H4 (cell line): ENCODE data around the gene TRIM28. TPM values are rescaled to one million over a fixed set of nuclear protein-coding genes. Genes with fewer than 3 reads are reported as not detected.
"Not testable (repeated sequence)": the region's sequence is repeated elsewhere in the genome, so short reads cannot be mapped to it uniquely, and the experiment has no call there.

Experiments used
- DNase-seq: peaks from one replicate; pipeline ENCODE4 v3.0.0-alpha.2; 2015; ENCODE audit warnings: low spot score
- total RNA-seq: library from RNA; depleted of rRNA; stranded (reverse); fragments of >200 nt; shearing (Covaris generic); gene quantifications from 2 replicates; pipeline ENCODE4 v1.2.3, GENCODE V29; 2014; rRNA removed

The TRIM28 gene
- 378 and 416 TPM in 2 replicates for total RNA-seq

DNA sequence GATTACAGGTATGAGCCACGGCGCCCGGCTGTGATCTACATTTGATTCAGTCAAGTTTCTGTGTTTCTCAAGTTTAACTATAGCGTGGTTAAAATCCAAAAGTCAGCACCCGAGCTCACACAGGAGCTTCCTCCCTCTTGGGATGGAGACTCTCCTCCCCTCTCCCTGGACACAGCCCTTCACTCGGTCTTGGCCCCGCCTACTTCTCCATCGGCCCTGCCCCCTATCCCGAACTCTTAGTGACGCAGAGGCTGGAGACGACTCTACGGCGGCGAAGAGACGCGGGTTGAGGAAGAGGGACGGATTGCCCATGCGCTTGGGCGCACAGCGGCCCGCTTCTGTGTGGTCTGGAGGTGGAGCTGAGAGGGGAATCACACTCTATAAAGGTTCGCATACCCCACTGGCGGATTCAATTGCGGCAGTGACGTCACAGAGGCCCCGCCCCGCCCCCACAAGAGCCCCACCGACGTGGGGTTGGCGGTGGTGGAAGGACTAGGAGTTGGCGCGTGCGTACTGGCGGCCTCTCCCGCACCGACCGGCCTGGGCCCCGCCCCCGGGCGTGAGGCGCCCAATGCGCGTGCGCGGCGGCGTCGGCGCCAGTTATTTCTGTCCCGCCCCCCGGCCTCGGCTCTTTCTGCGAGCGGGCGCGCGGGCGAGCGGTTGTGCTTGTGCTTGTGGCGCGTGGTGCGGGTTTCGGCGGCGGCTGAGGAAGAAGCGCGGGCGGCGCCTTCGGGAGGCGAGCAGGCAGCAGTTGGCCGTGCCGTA is at the start of gene TRIM28:
Gene TRIM28, plus strand, starts transcription at position 239 of the 765 bp plus-strand sequence. CDS start 694 bp downstream, outside the sequence.
- peak; percentile 100 for DNase-seq

DNA sequence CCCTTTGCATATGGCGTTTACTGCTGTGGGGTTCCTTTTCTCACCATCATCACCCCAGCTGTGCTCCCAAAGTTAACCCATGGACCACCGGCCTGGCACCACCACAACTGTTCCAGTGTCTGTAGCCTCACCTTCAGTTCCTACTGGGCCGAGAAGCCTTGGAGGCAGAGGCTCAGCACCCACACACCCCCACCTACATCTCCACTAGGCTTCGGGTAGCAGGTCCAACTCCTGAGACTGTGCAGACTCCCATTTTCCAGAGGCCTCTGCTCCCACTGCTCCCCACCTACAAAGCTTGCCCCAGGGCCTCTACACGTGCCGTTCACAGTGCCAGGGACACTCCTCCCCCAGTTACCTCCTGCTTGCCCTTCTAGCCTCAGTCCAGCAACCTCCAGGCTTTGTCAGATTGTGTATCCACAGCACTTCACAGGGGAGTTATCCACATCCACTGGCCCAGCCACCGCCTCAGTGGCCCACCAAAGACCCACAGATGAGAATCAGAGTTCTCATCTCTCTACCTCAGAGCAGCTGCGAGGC is 46.2 kb upstream of the TRIM28 start:
- no peak for DNase-seq

DNA sequence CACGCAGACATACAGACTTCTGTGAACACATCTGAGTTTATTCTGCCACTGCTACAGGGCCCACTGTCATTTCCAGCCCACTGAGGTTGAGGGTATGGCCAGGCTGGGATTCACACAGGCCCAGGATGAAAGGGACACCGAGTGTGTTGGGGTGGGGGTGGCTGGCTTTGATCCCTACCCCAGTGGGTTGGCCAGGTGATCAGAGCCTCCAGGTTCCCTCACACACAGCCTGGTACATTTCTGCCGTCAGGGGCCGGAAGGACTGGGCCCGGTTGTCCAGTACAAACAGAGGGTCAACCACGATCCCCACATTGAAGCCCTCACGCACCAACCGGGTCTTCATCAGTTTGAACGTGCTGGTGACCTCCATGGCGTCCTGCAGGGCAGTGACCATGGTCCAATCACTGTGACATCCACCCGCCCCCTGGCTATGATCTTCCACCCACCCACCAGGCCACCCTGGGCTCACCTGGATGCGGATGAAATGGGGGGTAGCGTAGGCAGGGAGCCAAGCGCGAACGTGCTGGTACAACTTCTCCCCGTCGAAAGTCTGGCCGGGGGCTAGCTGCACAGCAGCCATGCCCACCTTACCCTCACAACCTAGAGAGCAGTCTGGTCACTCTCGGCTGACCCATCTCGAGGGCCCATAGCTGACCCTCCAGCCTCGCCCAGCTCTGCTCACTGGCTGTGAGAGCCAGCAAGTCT is 45.4 kb upstream of the TRIM28 start:
- DNase-seq: no peak

DNA sequence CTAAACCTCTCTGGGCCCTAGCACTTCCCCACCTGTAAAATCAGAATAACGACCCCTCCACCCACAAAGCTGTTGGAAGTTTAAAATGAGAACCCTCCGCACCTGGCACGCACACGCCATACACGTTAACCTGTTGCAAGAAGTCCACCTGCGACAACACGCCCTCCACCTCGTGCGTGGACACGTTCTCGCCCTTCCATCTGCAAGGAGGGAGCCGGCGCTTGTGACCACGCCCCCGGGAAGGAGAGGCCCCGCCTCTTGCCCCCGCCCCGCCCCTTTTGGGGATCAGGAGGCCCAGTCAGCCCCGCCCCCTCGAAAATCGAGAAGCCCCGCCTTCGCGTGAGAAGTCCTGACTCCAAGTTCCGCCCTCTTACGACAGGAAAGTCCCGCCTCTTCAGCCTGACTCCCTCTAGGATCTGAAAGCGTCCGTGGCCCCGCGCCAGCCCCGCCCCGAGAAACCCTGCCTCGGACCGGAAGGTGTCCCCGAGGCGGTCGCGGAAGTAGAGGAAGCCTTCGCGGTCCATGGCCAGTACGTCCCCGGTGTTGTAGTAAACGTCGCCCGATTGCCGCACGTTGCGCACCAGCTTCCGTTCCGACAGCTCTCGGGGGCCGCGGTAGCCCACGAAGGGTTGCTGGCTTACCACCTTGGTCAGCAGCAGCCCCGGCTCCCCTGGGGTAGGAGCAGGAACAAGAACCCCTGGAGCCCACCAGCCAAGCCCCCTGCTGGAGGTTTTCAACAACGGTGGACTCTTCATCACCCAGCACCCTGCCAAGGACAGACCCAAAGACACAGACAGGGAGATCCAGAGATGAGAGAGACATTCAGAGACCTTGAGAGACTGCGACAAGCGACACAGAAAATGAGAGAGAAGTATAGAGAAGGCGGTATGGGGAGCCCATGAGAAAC is 44.6 kb upstream of the TRIM28 start:
- peak; percentile 99 for DNase-seq

DNA sequence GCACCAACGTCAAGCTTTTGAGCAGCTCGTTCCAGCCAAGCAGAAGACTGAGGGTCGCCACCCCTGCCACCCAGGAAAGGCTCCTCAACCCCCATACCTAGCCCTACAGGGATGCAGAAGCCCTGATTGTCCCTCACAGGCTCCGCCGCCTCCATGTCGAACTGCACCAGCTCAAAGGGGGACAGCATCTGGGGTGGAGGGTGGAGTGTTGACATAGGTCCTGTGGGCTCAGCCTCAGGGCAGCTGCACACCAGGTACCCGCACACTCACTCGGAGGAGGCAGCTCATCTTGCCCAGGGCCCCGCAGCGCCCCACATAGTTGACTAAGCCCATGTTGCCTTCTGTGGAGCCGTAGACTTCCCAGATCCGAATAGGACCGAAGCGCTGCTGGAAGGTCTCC is 43.6 kb upstream of the TRIM28 start:
- no peak for DNase-seq

DNA sequence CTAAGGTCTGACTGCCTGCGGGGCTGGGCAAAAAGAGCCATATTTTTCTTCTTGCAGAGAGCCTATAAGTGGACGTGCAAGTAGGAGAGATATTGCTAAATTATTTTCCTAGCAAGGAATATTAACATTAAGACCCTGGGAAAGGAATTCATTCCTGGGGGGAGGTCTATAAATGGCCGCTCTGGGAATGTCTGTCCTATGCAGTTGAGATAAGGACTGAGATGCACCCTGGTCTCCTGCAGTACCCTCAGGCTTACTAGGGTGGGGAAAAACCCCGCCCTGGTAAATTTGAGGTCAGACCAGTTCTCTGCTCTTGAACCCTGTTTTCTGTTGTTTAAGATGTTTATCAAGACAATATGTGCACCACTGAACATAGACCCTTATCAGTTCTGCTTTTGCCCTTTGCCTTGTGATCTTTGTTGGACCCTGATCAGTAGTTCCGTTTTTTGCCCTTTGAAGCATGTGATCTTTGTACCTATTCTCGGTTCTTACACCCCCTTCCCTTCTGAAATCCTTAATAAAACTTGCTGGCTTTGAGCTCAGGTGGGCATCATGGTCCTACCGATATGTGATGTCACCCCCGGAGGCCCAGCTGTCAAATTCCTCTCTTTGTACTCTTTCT is 36.2 kb upstream of the TRIM28 start:
- DNase-seq: not testable (repeated sequence)

DNA sequence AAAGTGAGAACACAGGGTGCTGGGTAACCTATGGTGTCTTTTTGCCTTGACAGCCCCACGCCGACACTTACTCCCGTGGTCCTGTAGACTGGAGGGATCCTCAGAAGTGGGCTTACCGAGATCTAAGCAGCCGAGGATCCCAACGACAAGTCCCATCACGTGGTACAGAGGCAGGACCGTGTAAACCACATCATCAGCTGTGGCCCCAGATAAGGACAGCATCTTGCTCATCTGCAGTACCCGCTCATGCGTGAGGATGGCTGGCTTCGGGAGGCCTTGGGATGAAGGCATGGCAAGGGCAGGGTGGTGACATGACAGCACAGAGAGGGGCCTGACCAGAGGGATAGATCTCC is 34.2 kb upstream of the TRIM28 start:
- no peak for DNase-seq

DNA sequence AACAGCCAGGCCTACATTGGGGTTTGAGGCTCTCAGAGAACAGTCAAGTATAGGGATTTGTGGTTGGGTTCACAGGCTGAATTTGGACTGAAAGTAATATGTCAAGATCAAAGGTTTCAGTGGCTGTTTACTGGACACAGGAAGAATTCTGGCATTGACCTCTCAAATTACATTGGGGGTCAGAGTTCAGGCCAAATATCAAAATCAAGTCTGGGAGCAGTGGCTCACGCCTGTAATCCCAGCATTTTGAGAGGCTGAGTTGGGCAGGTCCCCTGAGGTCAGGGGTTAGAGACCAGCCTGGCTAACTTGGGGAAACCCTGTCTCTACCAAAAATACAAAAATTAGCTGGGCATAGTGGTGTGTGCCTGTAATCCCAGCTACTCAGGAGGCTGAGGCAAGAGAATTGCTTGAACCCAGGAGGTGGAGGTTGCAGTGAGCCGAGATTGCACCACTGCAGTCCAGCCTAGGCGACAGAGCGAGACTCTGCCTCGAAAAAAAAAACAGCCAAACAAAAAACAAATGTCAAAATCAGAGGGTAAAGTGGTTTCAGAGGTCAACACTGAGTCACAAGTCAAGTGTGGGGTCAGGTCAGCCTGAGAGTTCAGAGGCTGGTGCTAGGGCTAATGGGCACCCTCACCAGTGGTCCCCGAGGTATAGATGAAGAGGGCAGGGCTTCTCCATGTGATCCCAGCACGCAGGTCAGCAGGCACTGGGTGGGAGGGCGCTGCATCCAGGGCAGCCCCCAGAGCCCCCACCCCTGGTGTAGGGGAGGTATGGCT is 33.6 kb upstream of the TRIM28 start:
- DNase-seq: no peak

DNA sequence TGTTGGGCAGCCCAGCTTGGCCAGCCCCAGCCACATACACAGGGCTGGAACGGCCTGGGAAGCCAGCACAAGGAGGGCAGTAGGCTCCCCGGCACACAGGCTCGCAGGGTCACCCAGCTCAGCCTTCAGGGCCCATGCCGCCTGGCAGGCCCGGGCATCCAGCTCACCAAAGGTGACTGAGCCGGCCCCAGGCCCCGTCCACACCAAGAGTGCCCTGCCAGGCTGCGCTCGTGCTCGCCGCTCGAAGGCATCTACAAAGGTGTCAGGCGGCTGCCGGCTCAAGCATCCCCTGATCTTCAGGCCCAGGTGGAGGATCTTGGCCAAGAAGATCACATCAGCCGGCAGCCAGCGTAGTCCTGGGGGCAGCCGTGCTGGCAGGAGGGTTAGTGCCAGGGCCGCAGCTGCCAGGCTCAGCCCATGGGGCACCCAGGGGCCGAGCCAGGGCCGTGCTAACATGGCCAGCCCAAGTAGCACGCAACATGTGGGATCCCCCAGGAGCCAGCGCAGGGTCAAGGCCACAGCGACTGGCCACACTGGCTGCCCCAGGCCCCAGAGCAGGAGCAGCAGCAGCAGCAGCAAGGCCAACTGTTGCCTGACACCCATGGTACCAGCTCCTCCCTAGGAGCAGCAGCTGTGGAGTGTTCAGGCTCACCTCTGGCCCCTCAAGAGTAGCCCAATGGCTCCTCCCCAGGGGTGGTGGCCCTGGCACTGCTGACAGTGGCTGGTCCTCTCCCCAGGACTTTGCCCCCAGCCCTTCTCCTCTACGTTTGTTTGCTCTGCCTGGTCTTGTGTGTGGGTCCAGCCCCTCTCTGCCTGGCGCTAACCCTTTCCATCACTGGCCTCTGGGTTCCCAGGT is 32.3 kb upstream of the TRIM28 start, which contains the start of gene SLC27A5:
Gene SLC27A5, minus strand, starts transcription at position 640 of the 856 bp plus-strand sequence. Its CDS starts 37 bp downstream, at position 603.
- DNase-seq: no peak

DNA sequence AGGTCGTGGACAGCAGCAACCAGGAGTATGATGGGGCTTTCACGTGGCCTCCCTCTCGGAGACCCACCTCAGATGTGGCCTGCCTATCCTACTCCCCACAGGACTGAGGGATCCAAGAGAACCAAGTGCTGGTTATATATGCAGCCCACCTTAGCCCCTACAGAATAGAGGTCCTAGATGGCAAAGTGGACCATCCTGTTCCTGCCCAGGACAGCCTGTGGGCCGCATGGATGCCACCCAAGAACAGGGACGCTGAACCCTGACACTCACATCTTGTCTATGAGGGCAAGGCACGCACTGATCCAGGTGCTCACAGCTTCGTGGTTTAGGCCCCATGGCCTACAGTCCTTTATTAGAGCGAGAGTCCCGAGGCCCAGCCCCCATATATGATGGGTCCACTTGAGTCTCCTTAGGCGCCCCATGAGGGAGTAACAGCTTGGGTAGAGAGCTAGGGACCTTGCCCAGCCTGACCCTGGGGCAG is 30.6 kb upstream of the TRIM28 start:
- DNase-seq: no peak

DNA sequence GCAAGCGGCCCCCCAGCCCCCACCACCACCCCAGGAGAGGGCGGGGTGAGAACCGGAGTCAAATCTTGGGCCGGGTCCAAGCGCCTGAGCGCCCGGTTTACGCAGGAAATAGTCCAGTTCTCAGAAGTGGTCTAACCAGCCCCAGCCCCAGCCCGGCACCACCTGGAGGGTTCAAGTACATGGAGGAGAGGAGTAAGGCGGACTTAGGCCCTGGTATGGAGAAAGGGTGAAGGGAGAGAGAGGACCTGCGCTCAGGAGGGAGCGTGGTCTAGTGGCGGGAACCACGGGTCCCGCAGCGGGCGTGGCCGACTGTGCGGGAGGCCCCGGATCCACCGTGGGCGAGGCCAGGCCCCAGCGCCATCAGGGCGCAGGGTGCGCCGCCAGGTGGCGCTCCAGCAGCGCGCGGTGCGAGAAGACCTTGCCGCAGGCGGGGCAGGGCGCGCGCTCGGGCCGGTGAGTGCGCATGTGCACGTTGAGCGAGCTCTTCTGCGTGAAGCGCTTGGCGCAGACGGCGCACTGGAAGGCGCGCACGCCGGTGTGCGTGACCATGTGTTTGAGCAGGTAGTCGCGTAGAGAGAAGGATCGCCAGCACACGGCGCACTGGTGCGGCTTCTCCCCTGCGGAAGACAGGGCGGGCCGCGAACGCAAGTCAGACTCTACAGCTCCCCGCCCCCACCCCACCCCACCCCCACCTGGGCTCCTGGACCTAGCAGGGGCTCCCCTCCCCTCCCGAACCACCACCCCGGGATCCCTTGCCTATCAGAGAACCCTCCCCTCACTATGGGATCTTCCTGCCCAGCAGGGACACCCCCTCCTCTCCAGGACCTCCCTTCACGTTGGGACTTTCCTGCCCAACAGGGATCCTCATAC is 29.9 kb upstream of the TRIM28 start:
- DNase-seq: no peak

DNA sequence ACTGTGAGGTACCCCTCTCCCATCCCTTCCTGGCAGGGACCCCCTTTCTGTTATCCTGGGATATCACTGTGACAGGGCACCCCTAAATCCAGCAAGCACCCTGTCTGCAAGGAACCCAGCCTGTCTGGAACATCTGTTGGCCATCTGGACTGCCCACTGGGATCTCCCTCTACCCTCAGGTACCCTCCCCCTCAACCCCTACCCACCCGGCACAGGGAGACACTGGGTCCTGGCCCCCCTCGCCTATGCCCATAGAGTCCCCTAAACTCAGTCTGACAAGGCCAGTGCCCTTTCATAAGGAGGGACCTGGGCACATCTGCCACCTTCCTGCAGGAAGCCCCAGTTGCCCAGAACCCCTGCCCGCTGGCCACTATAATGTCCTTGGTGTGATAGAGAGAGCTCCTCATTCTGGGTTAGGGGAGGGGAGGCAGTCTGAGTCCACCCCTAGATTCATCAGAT is 29.3 kb upstream of the TRIM28 start:
- no peak for DNase-seq

DNA sequence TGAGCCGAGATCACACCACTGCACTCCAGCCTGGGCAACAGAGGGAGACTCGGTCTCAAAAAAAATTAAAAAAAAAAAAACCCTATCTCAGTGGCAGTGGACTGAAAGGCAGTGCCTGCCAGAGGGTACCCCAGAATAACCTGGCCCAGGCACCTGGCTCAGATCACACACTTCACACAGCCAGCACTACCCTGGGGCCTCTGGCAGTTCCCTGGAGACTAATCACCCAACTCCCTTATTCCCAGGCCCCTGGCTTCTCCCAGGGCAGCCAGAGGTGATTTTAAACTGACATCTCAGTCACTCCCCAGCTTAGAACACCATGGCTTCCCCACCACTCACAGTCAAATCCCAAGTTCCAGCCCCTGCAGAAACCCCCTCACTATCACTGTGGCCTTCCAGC is 28.6 kb upstream of the TRIM28 start:
- DNase-seq: no peak

DNA sequence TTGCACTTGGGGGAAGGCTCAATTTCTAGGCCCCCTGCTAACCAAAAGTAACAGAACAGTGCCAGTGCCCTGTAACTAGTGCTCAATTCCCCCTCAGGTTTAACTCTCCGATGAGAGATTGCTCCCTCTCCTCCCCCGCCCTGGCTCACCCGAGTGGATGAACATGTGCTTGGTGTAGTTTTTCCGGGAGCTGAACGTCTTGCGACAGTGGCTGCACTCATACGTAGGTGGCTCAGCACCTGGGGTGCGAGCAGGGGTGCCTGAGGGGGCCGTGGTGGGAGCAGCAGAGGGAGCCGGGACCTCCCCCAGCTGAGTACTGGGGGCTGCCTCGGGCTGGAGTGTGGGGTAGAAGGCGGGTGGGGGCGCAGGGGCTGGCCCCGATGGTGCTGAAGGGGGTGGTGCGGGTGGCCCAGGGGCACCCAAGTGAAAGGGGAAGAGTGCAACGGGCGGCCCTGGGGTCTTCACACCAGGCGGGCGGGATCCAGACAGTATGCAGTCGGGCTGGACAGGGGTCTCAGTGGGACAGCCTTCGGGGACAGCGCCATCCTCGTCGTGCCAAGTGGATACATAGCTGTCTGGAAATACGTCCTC is 27.5 kb upstream of the TRIM28 start:
- DNase-seq: no peak

DNA sequence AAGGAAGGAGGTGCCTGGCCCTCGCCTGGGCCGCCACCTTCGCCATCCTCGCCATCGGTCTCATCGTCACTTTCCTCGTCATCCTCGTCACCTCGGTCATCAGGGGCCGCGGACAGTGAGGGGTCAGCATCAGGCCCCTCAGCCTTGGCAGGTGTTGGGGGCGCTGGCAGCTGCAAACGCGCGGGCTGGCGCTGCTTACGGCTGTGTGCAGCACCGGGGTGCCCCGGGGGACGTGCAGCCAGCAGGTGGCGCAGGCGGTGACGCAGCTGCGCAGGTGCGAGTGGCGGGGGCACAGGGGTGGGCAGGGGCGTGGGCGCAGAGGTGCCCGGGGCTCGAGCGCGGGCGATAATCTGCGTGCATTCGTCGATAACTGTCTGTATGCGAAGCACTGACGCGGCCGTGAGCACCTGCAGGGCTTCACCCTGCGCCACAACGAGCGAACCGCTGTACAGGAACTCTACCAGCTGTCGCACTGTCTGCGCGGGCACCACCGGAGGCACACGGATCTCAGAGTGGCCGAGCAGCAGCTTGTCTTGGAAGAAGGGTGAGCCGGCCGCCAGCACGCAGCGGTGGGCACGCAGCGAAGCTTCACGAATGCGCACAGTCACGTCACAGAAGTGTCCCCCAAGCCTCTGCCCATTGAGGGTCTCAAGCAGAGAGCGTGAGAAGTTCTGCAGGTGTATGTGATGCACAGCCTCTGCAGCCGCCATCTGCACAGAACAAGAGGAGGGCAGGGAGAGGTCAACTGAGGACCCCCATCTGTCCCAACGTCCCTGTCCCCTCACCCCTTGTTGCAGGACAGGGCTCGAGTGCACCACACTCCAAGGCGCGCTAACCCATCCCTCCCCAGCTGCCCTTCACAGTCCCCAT is 26.7 kb upstream of the TRIM28 start:
- no peak for DNase-seq

DNA sequence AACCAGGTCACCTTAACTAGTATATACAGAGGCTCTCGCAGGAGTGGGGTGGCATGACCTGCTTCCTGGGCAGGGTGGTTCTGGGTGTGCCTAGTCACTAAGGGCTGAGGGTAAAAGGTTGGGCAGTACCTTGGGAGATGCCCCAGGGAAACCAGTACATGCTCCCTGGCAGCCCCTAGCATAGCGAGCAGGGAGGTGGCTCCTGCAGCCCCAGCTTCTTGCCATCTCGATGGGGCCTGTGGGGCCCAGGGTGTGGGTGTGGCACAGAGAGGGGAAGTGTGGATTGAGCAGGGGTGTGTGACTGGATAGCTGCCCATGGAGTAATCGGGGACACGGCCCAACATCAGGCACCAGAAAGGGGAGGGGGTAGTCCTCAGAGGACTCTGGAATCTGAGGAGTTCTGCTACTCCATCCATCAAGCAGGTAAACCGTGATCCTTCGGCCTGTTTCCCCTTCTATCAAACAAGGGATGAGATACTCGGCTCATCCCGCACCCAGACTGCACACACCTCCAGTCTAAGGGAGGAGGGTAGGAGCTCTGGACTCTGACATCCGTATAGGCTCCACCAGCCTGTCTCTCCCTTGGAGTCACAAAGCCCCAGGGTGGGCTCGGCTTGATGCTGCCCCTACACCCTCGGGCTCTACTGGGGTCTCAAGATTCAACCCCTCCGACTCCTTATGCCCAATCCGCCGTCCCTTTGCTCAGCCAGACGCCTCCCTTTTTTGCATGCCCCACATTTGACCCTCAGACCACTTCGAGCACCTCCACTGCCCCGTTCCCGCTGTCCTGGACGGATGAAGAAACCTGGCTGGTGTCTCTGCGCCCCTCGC is 25.4 kb upstream of the TRIM28 start:
- no peak for DNase-seq
